Stimulated activated CD4-positive, alpha-beta T cell treated with anti-CD3 and anti-CD28 coated beads, Interleukin-12 subunit alpha, Interleukin-12 subunit beta, amount 100 ng/mL, for 4 hours (primary cell): ENCODE results near the gene TBC1D1.

Experiments
- DNase-seq: peaks from one replicate; pipeline ENCODE4 v3.0.0-alpha.2; 2020

TBC1D1 gene

DNA sequence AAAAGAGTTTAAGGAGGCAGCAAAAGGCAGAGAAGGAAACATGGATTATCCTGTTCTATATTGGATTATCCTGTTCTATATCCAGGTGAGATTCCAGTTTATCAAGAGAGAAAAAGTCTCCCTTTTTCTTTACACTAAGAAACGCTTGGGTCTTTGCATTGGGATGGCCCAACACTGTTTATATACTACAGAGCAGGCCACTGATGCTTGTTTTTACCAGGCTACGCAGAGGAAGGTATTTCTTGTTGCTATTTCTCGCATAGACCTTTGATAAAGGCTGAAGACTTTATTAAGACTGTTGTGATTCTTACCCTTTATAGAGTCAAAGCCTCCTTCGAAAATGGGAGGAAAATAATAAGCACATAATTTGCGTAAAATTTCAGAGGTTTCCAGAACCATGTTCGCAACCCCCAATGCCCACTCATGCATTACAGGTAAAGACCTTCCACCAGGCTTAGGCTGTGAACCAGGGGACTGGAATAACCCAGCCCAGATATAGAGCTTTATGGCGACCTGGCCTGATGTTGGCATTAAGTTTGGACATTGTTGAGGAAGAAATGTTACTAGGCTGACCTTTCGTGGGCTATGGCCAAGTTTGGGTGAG, 287.6 kb downstream of the TBC1D1 start:
- DNase-seq: no peak

DNA sequence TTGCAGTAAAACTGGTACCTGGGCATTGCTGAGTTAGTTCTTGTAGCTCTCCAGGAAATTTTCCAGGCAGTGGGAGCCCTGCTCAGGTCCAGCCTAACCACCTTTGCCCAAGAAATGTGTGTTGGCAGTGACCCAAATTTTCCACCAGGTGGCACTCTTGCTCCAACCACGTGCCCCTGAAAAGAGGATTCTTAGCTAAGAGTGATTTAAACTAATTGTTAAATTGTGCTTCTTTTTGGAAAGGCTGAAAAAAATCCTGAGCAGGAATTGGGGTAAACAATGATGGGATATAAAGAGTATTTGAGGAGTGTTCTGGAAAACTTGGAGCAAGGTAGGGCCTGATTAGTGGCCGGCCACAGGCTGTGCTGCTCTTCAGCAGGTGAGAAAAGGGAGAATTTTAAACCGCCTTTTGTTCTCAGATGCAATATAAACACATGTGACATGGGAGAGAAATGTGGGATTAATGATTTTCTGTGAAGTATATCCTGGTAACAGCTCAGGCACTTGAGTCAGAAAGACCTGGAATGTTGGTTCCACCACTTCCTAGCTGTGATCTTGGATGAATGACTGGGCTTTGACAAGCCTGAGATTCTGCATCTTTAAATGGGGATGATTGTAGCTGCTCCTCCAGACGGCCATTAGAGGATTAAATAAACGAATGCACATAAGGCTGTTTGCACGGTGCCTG, 288.9 kb downstream of the TBC1D1 start:
- DNase-seq: peak; percentile 69

DNA sequence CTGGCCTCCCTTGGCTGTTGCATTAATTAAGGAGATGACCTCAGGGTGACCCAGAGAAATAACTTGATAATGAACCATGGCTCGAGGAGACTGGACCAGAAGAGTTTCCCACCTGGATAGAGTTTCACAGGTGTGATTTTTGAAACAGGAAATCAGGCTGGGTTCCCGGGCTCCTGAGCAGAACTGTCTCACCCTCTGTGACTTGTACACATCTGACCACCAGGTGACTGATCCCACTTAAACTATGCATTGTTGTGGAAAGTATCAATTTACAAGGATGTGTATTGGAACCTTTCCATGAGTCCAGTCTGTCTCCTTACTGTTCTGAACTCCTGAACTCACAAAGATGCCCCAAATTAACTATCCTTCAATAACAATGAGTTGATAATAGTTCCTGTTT, 289.6 kb downstream of the TBC1D1 start:
- no peak for DNase-seq

DNA sequence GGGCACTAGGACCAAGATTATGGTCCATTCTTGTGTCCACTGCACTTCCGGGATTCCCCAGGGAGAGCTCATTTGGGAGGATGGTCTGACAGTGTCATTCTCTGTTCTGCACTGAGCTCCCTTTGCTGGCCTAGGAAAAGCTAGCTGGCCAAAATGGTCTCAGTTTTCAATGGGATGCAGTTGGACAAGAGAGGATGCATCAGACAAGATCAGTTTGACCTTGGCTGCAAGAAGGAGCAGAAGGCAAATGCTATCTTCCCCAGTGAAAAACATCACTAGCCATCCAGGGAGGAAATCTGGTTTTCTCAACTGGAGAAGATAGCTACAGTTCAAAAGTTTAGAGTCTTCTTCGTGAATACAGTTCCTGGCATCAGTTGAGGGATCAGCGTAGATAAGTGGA, 290.4 kb downstream of the TBC1D1 start:
- DNase-seq: no peak

DNA sequence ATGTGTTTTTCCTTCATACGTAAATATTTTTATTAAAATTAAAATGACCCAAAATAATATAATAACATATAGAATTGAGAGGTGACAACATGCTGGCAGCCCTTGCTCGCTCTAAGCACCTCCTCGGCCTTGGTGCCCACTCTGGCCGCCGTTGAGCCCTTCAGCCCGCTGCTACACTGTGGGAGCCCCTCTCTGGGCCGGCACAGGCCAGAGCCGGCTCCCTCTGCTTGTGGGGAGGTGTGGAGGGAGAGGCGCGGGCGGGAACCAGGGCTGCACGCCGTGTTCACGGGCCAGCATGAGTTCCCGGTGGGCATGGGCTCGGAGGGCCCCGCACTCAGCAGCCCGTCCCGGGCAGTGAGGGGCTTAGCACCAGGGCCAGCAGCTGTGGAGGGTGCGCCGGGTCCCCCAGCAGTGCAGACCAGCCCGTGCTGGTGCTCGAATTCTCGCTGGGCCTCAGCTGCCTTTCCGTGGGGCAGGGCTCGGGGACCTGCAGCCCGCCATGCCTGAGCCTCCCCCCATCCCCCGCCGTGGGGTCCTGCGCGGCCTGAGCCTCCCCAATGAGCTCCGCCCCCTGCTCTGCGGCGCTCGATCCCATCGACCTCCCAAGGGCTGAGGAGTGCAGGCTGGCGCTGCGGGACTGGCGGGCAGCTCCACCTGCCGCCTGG, 291.6 kb downstream of the TBC1D1 start:
- no peak for DNase-seq

DNA sequence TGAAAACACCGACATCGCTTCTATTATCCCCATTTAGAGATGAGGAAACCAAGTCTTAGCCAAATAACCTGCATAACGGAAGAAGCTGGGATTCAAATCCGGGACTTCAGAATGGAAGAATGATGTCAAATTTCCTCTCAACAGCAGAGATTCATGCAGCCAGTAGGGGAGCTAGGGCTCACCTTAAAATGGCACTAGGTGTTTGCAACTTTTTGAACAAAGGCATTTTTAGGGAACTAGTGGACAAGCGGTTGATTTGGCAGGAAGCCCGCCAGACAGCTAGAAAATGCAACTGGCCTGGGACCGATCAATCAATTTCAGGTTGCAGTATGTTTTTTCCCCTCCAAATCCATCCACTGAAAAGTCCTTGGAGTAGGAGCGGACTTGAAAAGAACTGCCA, 293.5 kb downstream of the TBC1D1 start:
- no peak for DNase-seq

DNA sequence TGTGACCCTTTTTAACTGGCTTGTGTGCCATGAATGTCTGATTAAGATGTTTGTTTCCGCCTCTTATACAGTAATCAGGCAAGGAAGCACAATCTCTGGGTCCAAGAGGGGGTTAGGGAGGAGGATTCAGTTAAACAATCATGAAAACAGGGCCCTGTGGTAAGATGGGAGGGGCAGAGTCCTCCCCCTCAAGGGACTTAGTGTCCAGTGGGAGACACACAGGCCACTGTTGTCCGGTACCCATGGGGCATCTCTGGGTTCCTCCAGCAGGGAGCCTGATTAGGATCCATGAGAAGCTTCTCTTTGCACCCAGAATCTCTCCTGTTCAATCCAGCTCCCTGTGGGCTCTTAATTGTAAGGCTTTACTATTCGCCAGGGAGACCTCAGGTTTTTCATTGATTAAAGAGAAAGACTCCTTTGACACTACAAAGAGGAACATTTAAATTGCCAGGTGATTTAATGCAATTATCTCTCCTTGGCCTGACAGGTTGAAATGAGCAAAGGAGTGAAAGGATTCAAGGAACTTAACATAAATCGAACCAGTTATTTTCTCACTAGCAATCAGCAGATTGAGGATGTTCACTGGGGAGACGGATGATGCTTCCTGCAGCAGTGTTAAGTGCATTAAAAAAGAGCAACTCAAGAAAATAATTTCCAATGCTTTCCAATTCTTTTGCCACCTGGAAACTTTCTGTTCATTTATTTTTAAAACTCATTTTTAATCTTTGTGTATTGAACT, 294.7 kb downstream of the TBC1D1 start:
- no peak for DNase-seq

DNA sequence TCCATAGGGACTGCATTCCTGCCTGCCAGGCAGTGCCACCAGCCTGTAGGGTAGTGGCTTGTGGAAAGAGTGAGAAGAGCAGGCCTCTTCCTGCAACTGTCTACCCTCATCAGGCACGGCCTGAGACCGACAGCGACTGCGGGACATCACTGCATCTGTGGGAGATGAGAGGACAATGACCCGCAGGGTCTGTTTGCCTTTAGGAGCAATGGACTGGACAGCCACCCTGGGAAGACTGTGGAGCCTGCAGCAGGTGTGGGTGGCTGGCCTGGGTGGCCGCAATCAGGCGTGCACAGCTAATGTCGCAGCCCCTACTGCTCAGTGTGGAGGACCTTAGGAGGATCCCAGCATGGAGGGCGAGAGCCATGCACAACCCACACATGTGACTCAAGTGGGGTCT, 297.3 kb downstream of the TBC1D1 start:
- no peak for DNase-seq

DNA sequence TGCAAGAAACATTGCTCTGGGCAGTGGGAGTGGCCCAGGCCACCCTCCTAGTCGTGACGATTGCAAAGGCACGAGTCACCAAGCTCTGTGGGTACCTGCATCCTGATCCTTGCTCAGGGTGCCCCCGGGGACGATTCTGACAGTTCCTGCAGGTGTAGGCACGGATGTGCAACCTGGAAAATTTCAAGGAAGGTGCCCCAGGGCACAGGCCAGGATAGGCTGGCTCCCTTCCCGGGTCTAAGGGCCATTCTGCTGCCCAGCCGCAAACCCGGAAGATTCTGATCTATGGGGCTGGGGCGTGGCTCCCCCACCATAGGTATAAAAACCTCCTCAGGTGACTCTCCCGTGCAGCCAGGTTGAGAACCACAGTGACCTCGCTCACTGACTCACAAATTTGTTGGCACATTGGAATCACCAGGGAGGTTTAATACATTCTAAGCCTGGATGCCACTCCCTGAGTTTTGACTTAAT, 297.8 kb downstream of the TBC1D1 start:
- no peak for DNase-seq
